Measurements from ENCODE around the gene PARP11. TPM values are rescaled to one million over a fixed set of nuclear protein-coding genes. Genes with fewer than 3 reads are reported as not detected.

Gene PARP11
- total and polyA plus RNA-seq, 2 of the 8 experiments (the other 6 are each of a cell fraction or from before 2014, with no cell fraction given), result 4.2 to 13.3 TPM

- Histone ChIP-seq H3K4me2 (ENCODE audit: insufficient read depth in 1 of 2, low read depth in 2 of 2, low read length in 2 of 2) (no peak overlapping the region), H2BK12ac (ENCODE audit: low read depth, low read length) (no peak overlapping the region), H3K23ac (ENCODE audit: insufficient read length) (no peak overlapping the region), H2BK120ac (replicated peaks; ENCODE audit: low read depth, low read length) (no peak overlapping the region), H3K4ac (replicated peaks; ENCODE audit: insufficient read length, low read depth, low read length) (no peak overlapping the region), H3K4me1 (replicated peaks in 1 of 4; ENCODE audit: control insufficient read depth in 3 of 4, insufficient read depth in 4 of 4, low read length in 3 of 4) (peaks cover 0 to 2% (median under 1%) of the 10 kb centered on the region in 4 experiments; a peak in 5 of 7 replicates), H2AK5ac (ENCODE audit: low read depth, low read length) (no peak overlapping the region), H2BK5ac (ENCODE audit: low read depth, low read length) (no peak overlapping the region), H3K14ac (ENCODE audit: insufficient read length) (no peak overlapping the region), H3K79me2 (ENCODE audit: control insufficient read depth in 1 of 2, insufficient read depth in 2 of 2, low read length in 2 of 2) (no peaks in the 10 kb centered on the region), H3K4me3 (ENCODE audit: extremely low read depth in 1 of 4, insufficient read depth in 2 of 4, low read depth in 3 of 4, low read length in 4 of 4) (no peak overlapping the region), H4K5ac (ENCODE audit: insufficient read length, low read depth, low read length) (no peak overlapping the region), H3K23me2 (ENCODE audit: low read depth, low read length) (peaks cover 2% of the 10 kb centered on the region; the same call in 1 of the 2 replicates), H3K36me3 (ENCODE audit: control insufficient read depth in 2 of 4, insufficient read depth in 4 of 4, low read length in 3 of 4) (no peaks in the 10 kb centered on the region), H3K18ac (ENCODE audit: extremely low read depth, low read length) (no peak overlapping the region), H4K8ac (ENCODE audit: extremely low read depth, insufficient read depth, low read length) (no peak overlapping the region), H3K27ac (ENCODE audit: low read depth, low read length) (no peak overlapping the region), H3K9me3 (ENCODE audit: insufficient read depth in 2 of 2, low read depth in 1 of 2, low read length in 1 of 2) (no peaks in the 10 kb centered on the region; a peak in 1 of 4 replicates), H4K91ac (replicated peaks; ENCODE audit: insufficient read length, low read length) (no peak overlapping the region), H3K79me1 (ENCODE audit: low read depth, low read length) (no peaks in the 10 kb centered on the region), H3K9ac (replicated peaks in 1 of 4; ENCODE audit: extremely low read depth in 1 of 4, low read depth in 3 of 4, low read length in 3 of 4) (no peak overlapping the region), H3K56ac (replicated peaks; ENCODE audit: insufficient read length, low read depth, low read length) (no peak overlapping the region), H2BK15ac (ENCODE audit: low read length) (no peak overlapping the region), H4K20me1 (replicated peaks in 1 of 2; ENCODE audit: control insufficient read depth in 1 of 2, insufficient read depth in 2 of 2, low read length in 2 of 2) (no peaks in the 10 kb centered on the region), H2BK20ac (ENCODE audit: low read length) (no peak overlapping the region), H3K27me3 (replicated peaks in 1 of 4; ENCODE audit: control insufficient read depth in 3 of 4, extremely low read depth in 1 of 4, insufficient read depth in 3 of 4, low read length in 3 of 4) (no peaks in the 10 kb centered on the region; a peak in 1 of 7 replicates), H2AFZ (ENCODE audit: low read length) (no peak overlapping the region)
- CTCF ChIA-PET (ENCODE audit: partially characterized antibody), result interaction anchor here (1.2 kb wide), 1 partner anchor 442 kb away, joined by 3 read pairs; no protein-coding TSS in a partner anchor
- 83% methylated on average over 3 of the region's 3 CpGs; no CpG with 5 or more reads in 1 of the 2 experiments for WGBS, 2 experiments (ENCODE audit: extremely low coverage in 1 of 2, insufficient coverage in 1 of 2, insufficient read length in 1 of 2, insufficient replicate concordance in 2 of 2, low coverage in 1 of 2, low lambda C conversion rate in 2 of 2, missing lambda C conversion rate in 1 of 2)
- no peak for FAIRE-seq
- DNase-seq (ENCODE audit: low read depth in 1 of 2, low spot score in 2 of 2), result no peak
- POLR2A ChIA-PET (ENCODE audit: partially characterized antibody), result no interaction called here
- TF ChIP-seq MAX (IDR thresholded peaks at IDR 0.05) (no peak), RXRA (IDR thresholded peaks at IDR 0.05; ENCODE audit: insufficient read depth, low read depth, low read length) (no peak), JUN (IDR thresholded peaks at IDR 0.05; ENCODE audit: low read depth, low read length) (no peak), SAP30 (IDR thresholded peaks at IDR 0.05; ENCODE audit: insufficient read depth, insufficient replicate concordance, low read length) (no peak), RBBP5 (IDR thresholded peaks at IDR 0.05; ENCODE audit: borderline replicate concordance, low read depth, low read length) (no peak), EGR1 (IDR thresholded peaks at IDR 0.05; ENCODE audit: borderline replicate concordance, low read depth, low read length) (no peak), SRF (IDR thresholded peaks at IDR 0.05; ENCODE audit: low read depth, low read length) (no peak), SIRT6 (IDR thresholded peaks at IDR 0.05; ENCODE audit: low read length) (no peak), ATF3 (IDR thresholded peaks at IDR 0.05; ENCODE audit: insufficient read depth, low read depth, low read length) (no peak), RAD21 (IDR thresholded peaks at IDR 0.05 in 1 of 2, conservative IDR thresholded peaks at IDR 0.05 in 1 of 2; ENCODE audit: low read depth in 2 of 2, low read length in 2 of 2) (no peak), TCF12 (IDR thresholded peaks at IDR 0.05; ENCODE audit: low read depth, low read length) (no peak), NANOG (IDR thresholded peaks at IDR 0.05; ENCODE audit: insufficient read depth, low read depth, low read length, poor library complexity, severe bottlenecking) (no peak), BRCA1 (IDR thresholded peaks at IDR 0.05; ENCODE audit: low read depth, low read length) (no peak)
Observed at GRCh38 chr12:3879846-3880245, 6.6 kb upstream of the PARP11 start.
